Right lobe of liver (tissue), 6 donors: ENCODE results near the gene WHRN. TPM values are rescaled to one million over a fixed set of nuclear protein-coding genes. Genes with fewer than 3 reads are reported as not detected.
A peak's percentile ranks its signal among the peaks of the same experiment; 100 is the strongest.

Experiments
- ATAC-seq, 4 donors: fragments of 200-7000 bp; cut with Tn5 transposase; one replicate each; pipeline ENCODE4 v1.9.1; 2020; ENCODE audit warnings: mild to moderate bottlenecking in 4 of 4, moderate library complexity in 4 of 4
- DNase-seq, 3 donors: peaks; one replicate each; pipeline ENCODE4 v3.0.0-alpha.2; 2020
- H3K27ac ChIP-seq, 3 donors: fragments of 200-600 bp; one replicate each; pipeline ENCODE4 v1.8.0; 2022
- H3K27me3 ChIP-seq, 2 donors: fragments of 200-600 bp; one replicate each; pipeline ENCODE4 v1.8.0; 2022
- H3K36me3 ChIP-seq, 4 donors: fragments of 200-600 bp; sonication (generic) in 1 of 4; one replicate each; pipeline versions ENCODE4 v1.5.1 to v1.8.0; 2017 to 2022; ENCODE audit warnings: control low read depth in 1 of 4
- H3K4me1 ChIP-seq, 4 donors: fragments of 200-600 bp; sonication (generic) in 1 of 4; one replicate each; pipeline versions ENCODE4 v1.5.1 to v1.8.0; 2017 to 2022; ENCODE audit warnings: control low read depth in 1 of 4
- H3K4me3 ChIP-seq, 3 donors: fragments of 200-600 bp; one replicate each; pipeline ENCODE4 v1.8.0; 2022
- H3K9me3 ChIP-seq, 4 donors: fragments of 200-600 bp; sonication (generic) in 1 of 4; one replicate each; pipeline versions ENCODE4 v1.5.1 to v1.8.0; 2017 to 2022; ENCODE audit warnings: control low read depth in 1 of 4
- CTCF ChIP-seq, 4 donors: fragments of 200-600 bp in 3 of 4; fragments of 450-650 bp in 1 of 4; IDR thresholded peaks; one replicate each; pipeline versions ENCODE4 v1.5.1 to v1.8.0; 2016 to 2022; ENCODE audit warnings: antibody characterized with exemption in 4 of 4, mild to moderate bottlenecking in 2 of 4
- POLR2A ChIP-seq: fragments of 450-650 bp; IDR thresholded peaks from one replicate; pipeline ENCODE4 v1.6.1; 2017; ENCODE audit warnings: antibody characterized with exemption, mild to moderate bottlenecking
- WGBS: methylation state at CpG from one replicate; pipeline ENCODE4 v1.1.6; 2018; ENCODE audit warnings: low coverage, low lambda C conversion rate; ENCODE audit not compliant: insufficient coverage; ENCODE audit errors: missing lambda C conversion rate; 5-methylcytosine and 5-hydroxymethylcytosine counted together
- intact Hi-C, 2 donors: fragments of 100-400 bp; cut with DNase I; formaldehyde crosslinking; loops; one replicate each; pipeline versions ENCODE4 v1.11.2 to v1.14.1; 2022
- total RNA-seq, 6 experiments: library from RNA; depleted of rRNA in 2 of 6; stranded (reverse); fragments of >200 nt in 2 of 6; fragmentation: NEBNext Ultra II Directional in 3 of 6; extraction: Animal tissue kit (Norgen Biotek cat#: 25700) in 3 of 6; gene quantifications; one replicate each; pipeline versions ENCODE4 v1.1.0 to v1.2.4, GENCODE V29; 2016 to 2023
- donor health status: DM: no; HTN: yes; CAD: no.
- donor health status: DM: no; HTN: no; CAD: no.
- donor health status: DM: no; HTN: no; CAD: no.
- donor health status: DM: no; HTN: yes; CAD: no.
- donor health status: DM: no; HTN: yes; CAD: no.

WHRN gene
- total RNA-seq, 6 experiments from 2014 or later: 2.1 to 3.7 (median 2.7) TPM

GRCh38 chr9:114470121-114470520 lies 35.2 kb downstream of the WHRN start:
- no peak overlapping the region for H3K27ac ChIP-seq
- DNase-seq: no peak
- no peaks in the 10 kb centered on the region for H3K9me3 ChIP-seq
- no peak for ATAC-seq
- no peak overlapping the region for H3K4me3 ChIP-seq
- no peaks in the 10 kb centered on the region for H3K36me3 ChIP-seq
- H3K27me3 ChIP-seq: no peaks in the 10 kb centered on the region
- intact Hi-C loops: loop anchor here in 1 of 2 donors (10.0 kb wide), 1 partner anchor 55 kb away; no protein-coding TSS in a partner anchor
- no peak for TF ChIP-seq CTCF (IDR thresholded peaks at IDR 0.05)
- TF ChIP-seq POLR2A: no peak
- peaks cover 0 to 5% (median 0%) of the 10 kb centered on the region in 4 donors for H3K4me1 ChIP-seq
- 92% methylated on average over 2 of the region's 6 CpGs for WGBS

- Histone ChIP-seq H3K27ac (no peak overlapping the region), H3K4me3 (no peak overlapping the region), H3K36me3 (no peaks in the 10 kb centered on the region), H3K9me3 (no peaks in the 10 kb centered on the region), H3K4me1 (peaks cover 0 to 5% (median 0%) of the 10 kb centered on the region in 4 donors), H3K27me3 (no peaks in the 10 kb centered on the region)
- no CpG with 5 or more reads among the region's 16 CpGs for WGBS
- intact Hi-C loops: no loop called here
- TF ChIP-seq CTCF (IDR thresholded peaks at IDR 0.05): no peak
- TF ChIP-seq POLR2A: no peak
- ATAC-seq (no peak), DNase-seq (peak in 1 of 3 donors; percentile 19)
Observed at GRCh38 chr9:114469091-114469853, 36.0 kb downstream of the WHRN start.

- H3K27ac ChIP-seq: no peak overlapping the region
- ATAC-seq (no peak), DNase-seq (no peak)
- H3K27me3 ChIP-seq: no peaks in the 10 kb centered on the region
- no peaks in the 10 kb centered on the region for H3K9me3 ChIP-seq
- intact Hi-C loops: no loop called here
- 100% methylated on average over 2 of the region's 2 CpGs for WGBS
- no peak overlapping the region for H3K4me3 ChIP-seq
- H3K36me3 ChIP-seq: no peaks in the 10 kb centered on the region
- no peak for TF ChIP-seq CTCF (IDR thresholded peaks at IDR 0.05)
- H3K4me1 ChIP-seq: peaks cover 0 to 5% (median 0%) of the 10 kb centered on the region in 4 donors
Observed at GRCh38 chr9:114467910-114468309, 37.4 kb downstream of the WHRN start.

- DNase-seq: peak in 1 of 3 donors; percentile 41
- Histone ChIP-seq H3K36me3 (no peaks in the 10 kb centered on the region), H3K4me1 (peaks cover 0 to 5% (median 0%) of the 10 kb centered on the region in 4 donors), H3K4me3 (no peak overlapping the region), H3K27ac (no peak overlapping the region), H3K9me3 (no peaks in the 10 kb centered on the region), H3K27me3 (no peaks in the 10 kb centered on the region)
- WGBS: 82% methylated on average over 12 of the region's 19 CpGs
- TF ChIP-seq POLR2A: no peak
- no peak for TF ChIP-seq CTCF (IDR thresholded peaks at IDR 0.05)
- ATAC-seq: no peak
- intact Hi-C loops: no loop called here
Observed at GRCh38 chr9:114467226-114467750, 38.0 kb downstream of the WHRN start.
